GM15510 (cell line): ENCODE measurements around the gene GATA5.

Experiments used
- POLR2A ChIP-seq: IDR thresholded peaks from 3 replicates; pipeline ENCODE4 v1.6.1; 2011; ENCODE audit warnings: borderline replicate concordance; ENCODE audit not compliant: insufficient read length; ENCODE audit errors: extremely low read depth

Gene GATA5

GRCh38 chr20:62473717-62474603 is 1.8 kb downstream of the GATA5 start:
- no peak for TF ChIP-seq POLR2A

- TF ChIP-seq POLR2A = no peak
These were observed 2.7 kb downstream of the GATA5 start for GRCh38 chr20:62472941-62473585.

- TF ChIP-seq POLR2A = no peak
These were observed 3.5 kb downstream of the GATA5 start for GRCh38 chr20:62472138-62472940.

- no peak for TF ChIP-seq POLR2A
These were observed 5.3 kb downstream of the GATA5 start for GRCh38 chr20:62470459-62470858.

- TF ChIP-seq POLR2A = no peak
These were observed 5.8 kb downstream of the GATA5 start for GRCh38 chr20:62470001-62470400.

- no peak for TF ChIP-seq POLR2A
These were observed 6.4 kb downstream of the GATA5 start for GRCh38 chr20:62469352-62469751.

GRCh38 chr20:62466806-62467537 is 8.8 kb downstream of the GATA5 start:
- TF ChIP-seq POLR2A = no peak

GRCh38 chr20:62466072-62466760 is 9.6 kb downstream of the GATA5 start:
- no peak for TF ChIP-seq POLR2A

GRCh38 chr20:62464990-62465389 is 10.8 kb downstream of the GATA5 start:
- no peak for TF ChIP-seq POLR2A

- TF ChIP-seq POLR2A = no peak
These were observed 11.4 kb downstream of the GATA5 start for GRCh38 chr20:62464425-62464770.

- TF ChIP-seq POLR2A = no peak
These were observed 12.0 kb downstream of the GATA5 start for GRCh38 chr20:62463651-62464424.

GRCh38 chr20:62462976-62463592 is 12.7 kb downstream of the GATA5 start:
- no peak for TF ChIP-seq POLR2A

GRCh38 chr20:62461834-62462233 is 14.0 kb downstream of the GATA5 start:
- TF ChIP-seq POLR2A = no peak

GRCh38 chr20:62461157-62461556 is 14.6 kb downstream of the GATA5 start:
- no peak for TF ChIP-seq POLR2A

- no peak for TF ChIP-seq POLR2A
These were observed 15.1 kb downstream of the GATA5 start for GRCh38 chr20:62460678-62461077.
